HG02885 (cell line): ENCODE results near the gene SECTM1.

Experiments used
- ATAC-seq: cut with Tn5 transposase; IDR thresholded peaks from one replicate; pipeline ENCODE4 v1.9.1; 2021; ENCODE audit warnings: mild to moderate bottlenecking; ENCODE audit not compliant: unreplicated experiment, poor library complexity

Gene SECTM1

GRCh38 chr17:82302991-82303943 is 30.3 kb downstream of the SECTM1 start:
- no peak for ATAC-seq

- no peak for ATAC-seq
These were observed 31.0 kb downstream of the SECTM1 start for GRCh38 chr17:82302568-82302963.

GRCh38 chr17:82301916-82302567 is 31.5 kb downstream of the SECTM1 start:
- ATAC-seq: peak; percentile 39

- no peak for ATAC-seq
These were observed 32.2 kb downstream of the SECTM1 start for GRCh38 chr17:82301300-82301915.

- no peak for ATAC-seq
These were observed 32.8 kb downstream of the SECTM1 start for GRCh38 chr17:82300707-82301270.

GRCh38 chr17:82300228-82300627 is 33.3 kb downstream of the SECTM1 start:
- no peak for ATAC-seq

- no peak for ATAC-seq
These were observed 34.1 kb downstream of the SECTM1 start for GRCh38 chr17:82299452-82299851.

- ATAC-seq: no peak
These were observed 34.8 kb downstream of the SECTM1 start for GRCh38 chr17:82298538-82299421.

- peak; percentile 36 for ATAC-seq
These were observed 35.6 kb downstream of the SECTM1 start for GRCh38 chr17:82297714-82298537.

- ATAC-seq: no peak
These were observed 36.3 kb downstream of the SECTM1 start for GRCh38 chr17:82297280-82297713.

GRCh38 chr17:82296511-82297279 is 36.9 kb downstream of the SECTM1 start:
- ATAC-seq: no peak

GRCh38 chr17:82295472-82295814 is 38.1 kb downstream of the SECTM1 start:
- no peak for ATAC-seq

GRCh38 chr17:82294064-82294773 is 39.3 kb downstream of the SECTM1 start:
- ATAC-seq: no peak

GRCh38 chr17:82292251-82293154 is 41.1 kb downstream of the SECTM1 start:
- ATAC-seq: peak; percentile 98

- no peak for ATAC-seq
These were observed 41.9 kb downstream of the SECTM1 start for GRCh38 chr17:82291582-82292250.
